C4-2B (cell line): ENCODE results near the gene GJC2.

Experiments used
- ZFX ChIP-seq: fragments of 450-650 bp; IDR thresholded peaks from 2 replicates; pipeline ENCODE4 v1.6.1; 2017
- TF ChIP-seq, protein P1 (sequence below): fragments of 450-650 bp; conservative IDR thresholded peaks from 2 replicates; pipeline ENCODE4 v1.5.1; 2017; ENCODE audit warnings: mild to moderate bottlenecking

DNA sequence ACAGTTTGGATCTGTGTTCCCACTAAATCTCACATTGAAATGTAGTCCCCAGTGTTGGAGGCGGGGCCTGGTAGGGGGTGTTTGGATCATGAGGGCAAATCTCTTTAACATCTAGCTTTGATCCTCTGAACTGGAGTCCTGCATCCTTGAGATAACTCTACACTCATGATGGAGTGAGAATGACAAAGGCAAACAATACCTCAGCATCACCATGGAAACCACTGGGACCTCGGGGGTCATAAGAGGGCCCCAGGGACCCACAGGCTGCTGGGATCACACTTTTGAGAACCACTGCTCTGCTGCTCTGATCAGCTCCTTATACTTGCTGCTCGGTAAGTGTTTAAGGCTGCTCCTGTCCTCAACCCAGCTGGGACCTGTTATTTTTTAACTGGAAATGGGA lies 44.7 kb downstream of the GJC2 start:
- TF ChIP-seq, protein P1, sequence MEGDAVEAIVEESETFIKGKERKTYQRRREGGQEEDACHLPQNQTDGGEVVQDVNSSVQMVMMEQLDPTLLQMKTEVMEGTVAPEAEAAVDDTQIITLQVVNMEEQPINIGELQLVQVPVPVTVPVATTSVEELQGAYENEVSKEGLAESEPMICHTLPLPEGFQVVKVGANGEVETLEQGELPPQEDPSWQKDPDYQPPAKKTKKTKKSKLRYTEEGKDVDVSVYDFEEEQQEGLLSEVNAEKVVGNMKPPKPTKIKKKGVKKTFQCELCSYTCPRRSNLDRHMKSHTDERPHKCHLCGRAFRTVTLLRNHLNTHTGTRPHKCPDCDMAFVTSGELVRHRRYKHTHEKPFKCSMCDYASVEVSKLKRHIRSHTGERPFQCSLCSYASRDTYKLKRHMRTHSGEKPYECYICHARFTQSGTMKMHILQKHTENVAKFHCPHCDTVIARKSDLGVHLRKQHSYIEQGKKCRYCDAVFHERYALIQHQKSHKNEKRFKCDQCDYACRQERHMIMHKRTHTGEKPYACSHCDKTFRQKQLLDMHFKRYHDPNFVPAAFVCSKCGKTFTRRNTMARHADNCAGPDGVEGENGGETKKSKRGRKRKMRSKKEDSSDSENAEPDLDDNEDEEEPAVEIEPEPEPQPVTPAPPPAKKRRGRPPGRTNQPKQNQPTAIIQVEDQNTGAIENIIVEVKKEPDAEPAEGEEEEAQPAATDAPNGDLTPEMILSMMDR = no peak
- no peak for TF ChIP-seq ZFX
